Measurements from ENCODE around the gene TMED1. TPM values are rescaled to one million over a fixed set of nuclear protein-coding genes. Genes with fewer than 3 reads are reported as not detected.

Gene TMED1
- total RNA-seq, 4 donors from 2014 or later = 14.4 to 34.9 (median 26.5) TPM

- intact Hi-C loops (cut with DNase I; ENCODE audit: low total_unique reads) = no loop called here
- no peak for TF ChIP-seq CTCF (IDR thresholded peaks at IDR 0.05)
- no peak for TF ChIP-seq POLR2A (IDR thresholded peaks at IDR 0.05)
- no peak for DNase-seq (ENCODE audit: low spot score in 2 of 2)
- H3K4me3 ChIP-seq (ENCODE audit: low read depth, poor library complexity, severe bottlenecking) = no peak overlapping the region
- 90% methylated on average over 25 to 26 of the region's 26 CpGs for WGBS, 2 donors
These were observed 6.8 kb downstream of the TMED1 start for GRCh38 chr19:10828981-10829821.

- intact Hi-C loops (cut with DNase I; ENCODE audit: low total_unique reads) = no loop called here
These were observed 9.2 kb downstream of the TMED1 start for GRCh38 chr19:10826846-10827245.

DNA sequence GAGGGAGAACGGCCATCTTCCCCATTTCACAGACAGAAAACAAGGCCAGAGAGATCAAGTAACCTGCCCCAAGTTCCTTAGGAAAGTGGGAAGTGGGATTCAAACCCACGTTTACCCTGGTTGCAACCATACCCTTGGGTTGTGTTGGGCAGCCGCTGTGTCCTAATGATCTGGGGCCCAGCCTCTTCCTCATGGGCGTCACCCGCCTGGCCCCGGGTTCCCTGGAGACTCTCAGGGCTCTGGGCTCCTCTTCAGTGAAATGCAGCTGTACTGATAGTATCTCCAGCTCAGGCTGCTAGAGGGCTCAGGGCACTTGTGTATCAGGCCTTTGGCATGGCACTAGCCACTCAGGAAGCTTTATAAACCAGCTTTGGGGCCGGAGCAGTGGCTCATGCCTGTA is 9.8 kb downstream of the TMED1 start:
- TF ChIP-seq CTCF (IDR thresholded peaks at IDR 0.05) (no peak), POLR2A (IDR thresholded peaks at IDR 0.05) (no peak)
- WGBS, 2 donors = 82 to 87% methylated on average over 7 of the region's 7 CpGs
- intact Hi-C loops (cut with DNase I; ENCODE audit: low total_unique reads) = no loop called here
- no peak for DNase-seq (ENCODE audit: low spot score in 2 of 2)
- H3K4me3 ChIP-seq (ENCODE audit: low read depth, poor library complexity, severe bottlenecking) = no peak overlapping the region

More at GRCh38 chr19:10826846-10827245, 9.2 kb downstream of the TMED1 start:
- no peak for DNase-seq (ENCODE audit: low spot score in 2 of 2)
- no peak overlapping the region for H3K4me3 ChIP-seq (ENCODE audit: low read depth, poor library complexity, severe bottlenecking)
- WGBS, 2 donors = 81 to 90% methylated on average over 6 of the region's 6 CpGs
- TF ChIP-seq CTCF (IDR thresholded peaks at IDR 0.05) (no peak), POLR2A (IDR thresholded peaks at IDR 0.05) (no peak)

- intact Hi-C loops (cut with DNase I; ENCODE audit: low total_unique reads) = no loop called here
- no peak overlapping the region for H3K4me3 ChIP-seq (ENCODE audit: low read depth, poor library complexity, severe bottlenecking)
- no peak for DNase-seq (ENCODE audit: low spot score in 2 of 2)
- WGBS, 2 donors = 93 to 97% methylated on average over 12 of the region's 12 CpGs
- TF ChIP-seq CTCF (IDR thresholded peaks at IDR 0.05) (no peak), POLR2A (IDR thresholded peaks at IDR 0.05) (no peak)
These were observed 12.3 kb downstream of the TMED1 start for GRCh38 chr19:10823690-10824089.

- intact Hi-C loops (cut with DNase I; ENCODE audit: low total_unique reads) = no loop called here
- TF ChIP-seq CTCF (IDR thresholded peaks at IDR 0.05) (no peak), POLR2A (IDR thresholded peaks at IDR 0.05) (no peak)
- 92 to 96% methylated on average over 7 of the region's 7 CpGs for WGBS, 2 donors
These were observed 15.8 kb downstream of the TMED1 start for GRCh38 chr19:10820173-10820572.

More at GRCh38 chr19:10820173-10820572, 15.8 kb downstream of the TMED1 start:
- no peak for DNase-seq (ENCODE audit: low spot score in 2 of 2)
- H3K4me3 ChIP-seq (ENCODE audit: low read depth, poor library complexity, severe bottlenecking) = no peak overlapping the region

All from lower leg skin (tissue), 4 donors.